Neural cell (in vitro differentiated cells): ENCODE data around the gene SAT1. TPM values are rescaled to one million over a fixed set of nuclear protein-coding genes. Genes with fewer than 3 reads are reported as not detected.

ENCODE experiments used
- H2AFZ ChIP-seq: fragments of 200-600, 300-800 bp; sonication (generic), shearing (Covaris generic); 2 replicates; pipeline ENCODE4 v1.6.0; 2014; ENCODE audit warnings: low read depth, mild to moderate bottlenecking, antibody characterized with exemption, low read length, moderate library complexity
- H3F3A ChIP-seq: fragments of 200-600 bp; shearing (Covaris generic); 2 replicates; pipeline ENCODE4 v1.6.1; 2016; ENCODE audit warnings: mild to moderate bottlenecking, moderate library complexity, mixed read lengths, antibody characterized with exemption, low read length; ENCODE audit not compliant: insufficient read depth, poor library complexity, severe bottlenecking
- H3K27ac ChIP-seq: fragments of 200-600, 300-800 bp; sonication (generic), shearing (Covaris generic); 2 replicates; pipeline ENCODE4 v1.5.1; 2014; ENCODE audit warnings: mild to moderate bottlenecking, low read length, moderate library complexity
- H3K27me3 ChIP-seq: fragments of 300-800, 200-600 bp; sonication (generic), shearing (Covaris generic); 2 replicates; pipeline ENCODE4 v1.6.0; 2014; ENCODE audit warnings: mild to moderate bottlenecking, low read depth, low read length, moderate library complexity; ENCODE audit not compliant: insufficient read depth
- H3K36me3 ChIP-seq: fragments of 300-800, 200-600 bp; sonication (generic), shearing (Covaris generic); 2 replicates; pipeline ENCODE4 v1.5.1; 2014; ENCODE audit warnings: mild to moderate bottlenecking, antibody characterized with exemption, low read length, moderate library complexity; ENCODE audit not compliant: insufficient read depth
- H3K4me2 ChIP-seq: fragments of 300-800, 200-600 bp; sonication (generic), shearing (Covaris generic); 2 replicates; pipeline ENCODE4 v1.6.0; 2014; ENCODE audit warnings: mild to moderate bottlenecking, low read length
- H3K4me3 ChIP-seq: fragments of 300-800, 200-600 bp; sonication (generic), shearing (Covaris generic); 2 replicates; pipeline ENCODE4 v1.5.1; 2014; ENCODE audit warnings: mild to moderate bottlenecking, low read length, moderate library complexity
- H3K79me2 ChIP-seq: fragments of 200-600 bp; shearing (Covaris generic); replicated peaks from 2 replicates; pipeline ENCODE4 v1.6.0; 2014; ENCODE audit warnings: mild to moderate bottlenecking, low read length, moderate library complexity; ENCODE audit not compliant: insufficient read depth
- H3K9ac ChIP-seq: fragments of 300-800, 200-600 bp; sonication (generic), shearing (Covaris generic); 2 replicates; pipeline ENCODE4 v1.6.1; 2016; ENCODE audit warnings: mild to moderate bottlenecking, low read length, mixed read lengths
- H3K9me2 ChIP-seq: fragments of 200-600 bp; shearing (Covaris generic); 2 replicates; pipeline ENCODE4 v1.6.1; 2016; ENCODE audit warnings: mild to moderate bottlenecking, low read length, mixed read lengths; ENCODE audit not compliant: insufficient read depth
- H3K9me3 ChIP-seq: fragments of 200-600, 300-800 bp; sonication (generic), shearing (Covaris generic); 2 replicates; pipeline ENCODE4 v1.6.1; 2016; ENCODE audit warnings: mild to moderate bottlenecking, mixed run types, low read length, moderate library complexity, mixed read lengths
- H4K20me1 ChIP-seq: fragments of 200-600 bp; shearing (Covaris generic); 2 replicates; pipeline ENCODE4 v1.6.1; 2016; ENCODE audit warnings: mild to moderate bottlenecking, mixed run types; ENCODE audit not compliant: insufficient read depth
- EP300 ChIP-seq: fragments of 450-650 bp; conservative IDR thresholded peaks from 2 replicates; pipeline ENCODE4 v1.6.1; 2014; ENCODE audit warnings: antibody characterized with exemption, mild to moderate bottlenecking, moderate library complexity; ENCODE audit not compliant: poor library complexity, severe bottlenecking
- EZH2 ChIP-seq: fragments of 200-600, 300-800 bp; shearing (Covaris generic), sonication (generic); IDR thresholded peaks from 2 replicates; pipeline ENCODE4 v1.6.1; 2014; ENCODE audit warnings: antibody characterized with exemption, low read length, borderline replicate concordance, mild to moderate bottlenecking; ENCODE audit not compliant: insufficient read depth, poor library complexity, severe bottlenecking
- MXI1 ChIP-seq: fragments of 450-650 bp; conservative IDR thresholded peaks from 2 replicates; pipeline ENCODE4 v1.6.1; 2014; ENCODE audit warnings: antibody characterized with exemption, mild to moderate bottlenecking; ENCODE audit not compliant: poor library complexity, severe bottlenecking
- POLR2AphosphoS5 ChIP-seq: IDR thresholded peaks from 2 replicates; pipeline ENCODE4 v1.6.1; 2012
- RAD21 ChIP-seq: fragments of 450-650 bp; conservative IDR thresholded peaks from 2 replicates; pipeline ENCODE4 v1.6.1; 2014; ENCODE audit warnings: antibody characterized with exemption, mild to moderate bottlenecking, moderate library complexity
- SMC3 ChIP-seq: fragments of 450-650 bp; conservative IDR thresholded peaks from 2 replicates; pipeline ENCODE4 v1.6.1; 2014; ENCODE audit warnings: antibody characterized with exemption, mild to moderate bottlenecking, moderate library complexity; ENCODE audit not compliant: poor library complexity
- TAF1 ChIP-seq: IDR thresholded peaks from 2 replicates; pipeline ENCODE4 v1.6.1; 2012; ENCODE audit warnings: low read depth
- polyA plus RNA-seq: library from polyadenylated mRNA; depleted of rRNA; stranded (reverse); fragments of >200 nt; gene quantifications from 2 replicates; pipeline ENCODE4 v1.2.3, GENCODE V29; 2014
- TF ChIP-seq, protein P1 (sequence below): fragments of 450-650 bp; IDR thresholded peaks from 2 replicates; pipeline ENCODE4 v1.5.1; 2014; ENCODE audit warnings: antibody characterized with exemption, mild to moderate bottlenecking, moderate library complexity; ENCODE audit not compliant: poor library complexity, severe bottlenecking
- TF ChIP-seq, protein P2 (sequence below): IDR thresholded peaks from 2 replicates; pipeline ENCODE4 v1.6.1; 2012; ENCODE audit warnings: borderline replicate concordance

SAT1 gene
- polyA plus RNA-seq, 1 donor from 2014 or later: 95.2 TPM

DNA sequence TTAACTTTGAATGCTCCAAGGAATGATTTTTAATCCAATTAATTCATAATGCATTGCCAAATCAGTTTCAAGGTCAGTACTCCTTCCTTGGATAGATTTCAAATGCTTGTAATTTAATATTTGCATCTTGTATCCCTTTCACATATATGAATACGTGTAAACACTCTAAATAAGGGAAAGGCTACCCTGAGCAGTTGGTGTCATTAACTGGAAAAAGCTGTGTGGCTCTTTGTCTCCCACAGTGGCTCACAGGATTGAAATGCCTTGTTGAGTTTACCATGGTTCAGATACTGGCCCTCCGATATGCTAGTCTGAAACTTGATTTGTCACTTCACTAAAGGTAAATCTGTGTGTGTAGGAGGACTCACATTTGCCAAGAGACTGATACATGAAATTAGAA, 23.2 kb upstream of the SAT1 start:
- H3K4me2 ChIP-seq: no peak overlapping the region
- no peaks in the 10 kb centered on the region for H3K36me3 ChIP-seq
- H3K79me2 ChIP-seq: no peaks in the 10 kb centered on the region
- no peak overlapping the region for H2AFZ ChIP-seq
- no peaks in the 10 kb centered on the region for H4K20me1 ChIP-seq
- no peaks in the 10 kb centered on the region for H3K9me2 ChIP-seq
- no peak overlapping the region for H3K27ac ChIP-seq
- TF ChIP-seq EZH2: no peak
- TF ChIP-seq, protein P1, sequence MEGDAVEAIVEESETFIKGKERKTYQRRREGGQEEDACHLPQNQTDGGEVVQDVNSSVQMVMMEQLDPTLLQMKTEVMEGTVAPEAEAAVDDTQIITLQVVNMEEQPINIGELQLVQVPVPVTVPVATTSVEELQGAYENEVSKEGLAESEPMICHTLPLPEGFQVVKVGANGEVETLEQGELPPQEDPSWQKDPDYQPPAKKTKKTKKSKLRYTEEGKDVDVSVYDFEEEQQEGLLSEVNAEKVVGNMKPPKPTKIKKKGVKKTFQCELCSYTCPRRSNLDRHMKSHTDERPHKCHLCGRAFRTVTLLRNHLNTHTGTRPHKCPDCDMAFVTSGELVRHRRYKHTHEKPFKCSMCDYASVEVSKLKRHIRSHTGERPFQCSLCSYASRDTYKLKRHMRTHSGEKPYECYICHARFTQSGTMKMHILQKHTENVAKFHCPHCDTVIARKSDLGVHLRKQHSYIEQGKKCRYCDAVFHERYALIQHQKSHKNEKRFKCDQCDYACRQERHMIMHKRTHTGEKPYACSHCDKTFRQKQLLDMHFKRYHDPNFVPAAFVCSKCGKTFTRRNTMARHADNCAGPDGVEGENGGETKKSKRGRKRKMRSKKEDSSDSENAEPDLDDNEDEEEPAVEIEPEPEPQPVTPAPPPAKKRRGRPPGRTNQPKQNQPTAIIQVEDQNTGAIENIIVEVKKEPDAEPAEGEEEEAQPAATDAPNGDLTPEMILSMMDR: no peak
- no peak for TF ChIP-seq TAF1
- TF ChIP-seq, protein P2, sequence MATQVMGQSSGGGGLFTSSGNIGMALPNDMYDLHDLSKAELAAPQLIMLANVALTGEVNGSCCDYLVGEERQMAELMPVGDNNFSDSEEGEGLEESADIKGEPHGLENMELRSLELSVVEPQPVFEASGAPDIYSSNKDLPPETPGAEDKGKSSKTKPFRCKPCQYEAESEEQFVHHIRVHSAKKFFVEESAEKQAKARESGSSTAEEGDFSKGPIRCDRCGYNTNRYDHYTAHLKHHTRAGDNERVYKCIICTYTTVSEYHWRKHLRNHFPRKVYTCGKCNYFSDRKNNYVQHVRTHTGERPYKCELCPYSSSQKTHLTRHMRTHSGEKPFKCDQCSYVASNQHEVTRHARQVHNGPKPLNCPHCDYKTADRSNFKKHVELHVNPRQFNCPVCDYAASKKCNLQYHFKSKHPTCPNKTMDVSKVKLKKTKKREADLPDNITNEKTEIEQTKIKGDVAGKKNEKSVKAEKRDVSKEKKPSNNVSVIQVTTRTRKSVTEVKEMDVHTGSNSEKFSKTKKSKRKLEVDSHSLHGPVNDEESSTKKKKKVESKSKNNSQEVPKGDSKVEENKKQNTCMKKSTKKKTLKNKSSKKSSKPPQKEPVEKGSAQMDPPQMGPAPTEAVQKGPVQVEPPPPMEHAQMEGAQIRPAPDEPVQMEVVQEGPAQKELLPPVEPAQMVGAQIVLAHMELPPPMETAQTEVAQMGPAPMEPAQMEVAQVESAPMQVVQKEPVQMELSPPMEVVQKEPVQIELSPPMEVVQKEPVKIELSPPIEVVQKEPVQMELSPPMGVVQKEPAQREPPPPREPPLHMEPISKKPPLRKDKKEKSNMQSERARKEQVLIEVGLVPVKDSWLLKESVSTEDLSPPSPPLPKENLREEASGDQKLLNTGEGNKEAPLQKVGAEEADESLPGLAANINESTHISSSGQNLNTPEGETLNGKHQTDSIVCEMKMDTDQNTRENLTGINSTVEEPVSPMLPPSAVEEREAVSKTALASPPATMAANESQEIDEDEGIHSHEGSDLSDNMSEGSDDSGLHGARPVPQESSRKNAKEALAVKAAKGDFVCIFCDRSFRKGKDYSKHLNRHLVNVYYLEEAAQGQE: no peak
- no peak for TF ChIP-seq SMC3
- no peaks in the 10 kb centered on the region for H3K9me3 ChIP-seq
- no peak overlapping the region for H3K4me3 ChIP-seq
- no peak overlapping the region for H3K9ac ChIP-seq
- H3K27me3 ChIP-seq: no peaks in the 10 kb centered on the region
- H3F3A ChIP-seq: no peaks in the 10 kb centered on the region

DNA sequence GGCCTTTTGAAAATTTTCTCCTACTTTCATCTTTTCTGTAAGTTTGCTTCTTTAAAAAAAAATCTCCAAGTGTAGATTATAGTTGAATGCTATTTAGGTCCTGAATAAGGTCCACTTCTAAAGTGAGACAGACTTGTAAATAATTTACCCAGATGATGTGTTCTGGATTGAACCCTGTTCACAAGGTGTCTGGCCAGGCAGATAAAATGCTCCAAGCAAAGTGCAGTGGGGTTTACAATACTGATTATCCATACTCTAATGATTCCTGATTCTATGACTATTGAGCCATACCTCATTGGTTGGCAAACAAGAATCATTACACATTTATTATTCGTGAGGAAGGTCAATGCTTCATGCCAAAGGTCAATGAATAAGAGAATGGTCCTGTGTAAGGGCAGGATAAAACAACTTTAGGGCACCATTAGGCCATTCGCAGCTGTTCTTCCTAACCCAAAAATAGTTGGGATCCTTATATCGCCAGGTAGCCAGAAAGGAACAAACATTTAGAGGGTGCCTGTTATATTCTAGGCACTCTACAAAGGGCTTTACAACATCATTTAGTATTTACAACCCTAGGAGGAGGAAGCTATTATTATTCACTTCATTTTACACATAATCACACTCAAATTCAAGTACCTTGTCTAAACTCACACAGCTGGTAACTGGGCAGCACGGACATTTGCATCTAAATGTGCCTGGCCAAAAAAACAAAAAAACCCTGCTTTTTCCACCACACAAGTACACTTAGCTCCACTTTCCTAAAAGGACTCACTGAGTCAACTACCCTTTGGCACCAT, 18.6 kb upstream of the SAT1 start:
- no peaks in the 10 kb centered on the region for H3K36me3 ChIP-seq
- H3K4me3 ChIP-seq: no peak overlapping the region
- no peak overlapping the region for H3K4me2 ChIP-seq
- no peaks in the 10 kb centered on the region for H3K9me3 ChIP-seq
- H3K27ac ChIP-seq: no peak overlapping the region
- no peaks in the 10 kb centered on the region for H3F3A ChIP-seq
- H3K9ac ChIP-seq: no peak overlapping the region
- H3K27me3 ChIP-seq: no peaks in the 10 kb centered on the region
- H3K9me2 ChIP-seq: no peaks in the 10 kb centered on the region
- H2AFZ ChIP-seq: no peak overlapping the region
- no peaks in the 10 kb centered on the region for H3K79me2 ChIP-seq
- TF ChIP-seq EP300: no peak
- no peak for TF ChIP-seq POLR2AphosphoS5
- no peak for TF ChIP-seq TAF1
- TF ChIP-seq, protein P2: no peak
- TF ChIP-seq RAD21: no peak
- no peak for TF ChIP-seq SMC3
- TF ChIP-seq, protein P1: no peak
- no peak for TF ChIP-seq EZH2
- TF ChIP-seq MXI1: no peak
- H4K20me1 ChIP-seq: no peaks in the 10 kb centered on the region
